WTC11 (cell line): ENCODE results near the gene CDK5RAP2. TPM values are rescaled to one million over a fixed set of nuclear protein-coding genes. Genes with fewer than 3 reads are reported as not detected.

Experiments used
- ATAC-seq: fragments of 200-7000 bp; cut with Tn5 transposase; 2 replicates; pipeline ENCODE4 v1.10.0; 2021; ENCODE audit warnings: mild to moderate bottlenecking, moderate library complexity
- CTCF ChIA-PET: fragments of 300-600 bp; sonication (Branson Sonifier 250); formaldehyde crosslinking; loops from one replicate; lab custom pipeline; 2021; ENCODE audit warnings: antibody characterized with exemption; lab: Charles Lee
- POLR2A ChIA-PET: fragments of 350-600 bp; sonication (Branson Sonifier 250); formaldehyde crosslinking; loops from one replicate; lab custom pipeline; 2021; ENCODE audit warnings: antibody characterized with exemption; lab: Charles Lee
- DNase-seq: peaks from one replicate; pipeline ENCODE4 v3.0.0; 2021; ENCODE audit warnings: low spot score
- H3K27ac Mint-ChIP-seq: 2 replicates; pipeline ENCODE4 v1.8.0; 2021; ENCODE audit warnings: mixed read lengths
- H3K27me3 Mint-ChIP-seq: 2 replicates; pipeline ENCODE4 v1.8.0; 2021; ENCODE audit warnings: low read depth, mild to moderate bottlenecking, moderate library complexity, mixed read lengths
- H3K36me3 Mint-ChIP-seq: 2 replicates; pipeline ENCODE4 v1.8.0; 2021; ENCODE audit warnings: mixed read lengths
- H3K4me1 Mint-ChIP-seq: 2 replicates; pipeline ENCODE4 v1.8.0; 2022; ENCODE audit warnings: mixed read lengths
- H3K4me3 Mint-ChIP-seq: 2 replicates; pipeline ENCODE4 v1.8.0; 2021; ENCODE audit warnings: mild to moderate bottlenecking, moderate library complexity, mixed read lengths
- H3K9me3 Mint-ChIP-seq: 2 replicates; pipeline ENCODE4 v1.8.0; 2021; ENCODE audit warnings: mixed read lengths
- CREM ChIP-seq: sonication (generic); formaldehyde crosslinking; IDR thresholded peaks from 2 replicates; pipeline ENCODE4 v1.8.1; 2022; ENCODE audit warnings: mild to moderate bottlenecking, missing genetic modification reagents, moderate library complexity
- ERG ChIP-seq: fragments of 250-450 bp; sonication (Bioruptor Pico); IDR thresholded peaks from 2 replicates; pipeline ENCODE4 v1.8.0; 2021; ENCODE audit warnings: mild to moderate bottlenecking
- FOXJ3 ChIP-seq: sonication (generic); formaldehyde crosslinking; IDR thresholded peaks from 2 replicates; pipeline ENCODE4 v1.9.0; 2021; ENCODE audit warnings: missing genetic modification reagents, mild to moderate bottlenecking, borderline replicate concordance
- GABPB1 ChIP-seq: sonication (generic); formaldehyde crosslinking; IDR thresholded peaks from 2 replicates; pipeline ENCODE4 v1.8.1; 2023; ENCODE audit warnings: mild to moderate bottlenecking, missing genetic modification reagents
- IRF2 ChIP-seq: sonication (generic); formaldehyde crosslinking; IDR thresholded peaks from 2 replicates; pipeline ENCODE4 v1.8.0; 2022; ENCODE audit warnings: low read depth, missing genetic modification reagents, borderline replicate concordance
- NFATC4 ChIP-seq: fragments of 250-450 bp; sonication (Bioruptor Pico); IDR thresholded peaks from 2 replicates; pipeline ENCODE4 v1.9.0; 2021; ENCODE audit warnings: mild to moderate bottlenecking
- ZNF121 ChIP-seq: sonication (generic); formaldehyde crosslinking; IDR thresholded peaks from 2 replicates; pipeline ENCODE4 v1.8.0; 2023; ENCODE audit warnings: missing genetic modification reagents
- ZNF263 ChIP-seq: sonication (generic); formaldehyde crosslinking; IDR thresholded peaks from 2 replicates; pipeline ENCODE4 v1.8.1; 2022; ENCODE audit warnings: low read depth, mild to moderate bottlenecking, moderate library complexity, missing genetic modification reagents
- ZNF317 ChIP-seq: sonication (generic); formaldehyde crosslinking; IDR thresholded peaks from 2 replicates; pipeline ENCODE4 v1.8.1; 2023; ENCODE audit warnings: low read depth, mild to moderate bottlenecking, moderate library complexity, missing genetic modification reagents, borderline replicate concordance
- ZNF416 ChIP-seq: fragments of 250-450 bp; sonication (Bioruptor Pico); IDR thresholded peaks from 2 replicates; pipeline ENCODE4 v1.9.0; 2021; ENCODE audit warnings: mild to moderate bottlenecking, inconsistent platforms
- ZNF532 ChIP-seq: fragments of 250-450 bp; sonication (Bioruptor Pico); IDR thresholded peaks from 2 replicates; pipeline ENCODE4 v1.9.0; 2021; ENCODE audit warnings: mild to moderate bottlenecking, borderline replicate concordance
- total RNA-seq: library from RNA; stranded (reverse); gene quantifications from 3 replicates; pipeline ENCODE4 v1.2.3, GENCODE V29; 2021
- TF ChIP-seq, protein P1 (sequence below): sonication (generic); formaldehyde crosslinking; IDR thresholded peaks from 2 replicates; pipeline ENCODE4 v1.8.0; 2022; ENCODE audit warnings: mild to moderate bottlenecking, missing genetic modification reagents
- TF ChIP-seq, protein P2 (sequence below): sonication (generic); formaldehyde crosslinking; conservative IDR thresholded peaks from 2 replicates; pipeline ENCODE4 v1.8.1; 2023; ENCODE audit warnings: mild to moderate bottlenecking, low read depth, missing genetic modification reagents, moderate library complexity
- TF ChIP-seq, protein P3 (sequence below): sonication (generic); formaldehyde crosslinking; IDR thresholded peaks from 2 replicates; pipeline ENCODE4 v1.8.0; 2023; ENCODE audit warnings: missing genetic modification reagents
- TF ChIP-seq, protein P4 (sequence below): sonication (generic); formaldehyde crosslinking; IDR thresholded peaks from 2 replicates; pipeline ENCODE4 v1.8.1; 2023; ENCODE audit warnings: mild to moderate bottlenecking, missing genetic modification reagents
- TF ChIP-seq, protein P5 (sequence below): sonication (generic); formaldehyde crosslinking; IDR thresholded peaks from 2 replicates; pipeline ENCODE4 v1.8.1; 2022; ENCODE audit warnings: low read depth, mild to moderate bottlenecking, moderate library complexity, missing genetic modification reagents, borderline replicate concordance
- TF ChIP-seq, protein P6 (sequence below): sonication (generic); formaldehyde crosslinking; IDR thresholded peaks from 2 replicates; pipeline ENCODE4 v1.8.1; 2022; ENCODE audit warnings: mild to moderate bottlenecking, moderate library complexity, missing genetic modification reagents

Gene CDK5RAP2
- total RNA-seq, 1 experiment from 2014 or later = 48.3 TPM

DNA sequence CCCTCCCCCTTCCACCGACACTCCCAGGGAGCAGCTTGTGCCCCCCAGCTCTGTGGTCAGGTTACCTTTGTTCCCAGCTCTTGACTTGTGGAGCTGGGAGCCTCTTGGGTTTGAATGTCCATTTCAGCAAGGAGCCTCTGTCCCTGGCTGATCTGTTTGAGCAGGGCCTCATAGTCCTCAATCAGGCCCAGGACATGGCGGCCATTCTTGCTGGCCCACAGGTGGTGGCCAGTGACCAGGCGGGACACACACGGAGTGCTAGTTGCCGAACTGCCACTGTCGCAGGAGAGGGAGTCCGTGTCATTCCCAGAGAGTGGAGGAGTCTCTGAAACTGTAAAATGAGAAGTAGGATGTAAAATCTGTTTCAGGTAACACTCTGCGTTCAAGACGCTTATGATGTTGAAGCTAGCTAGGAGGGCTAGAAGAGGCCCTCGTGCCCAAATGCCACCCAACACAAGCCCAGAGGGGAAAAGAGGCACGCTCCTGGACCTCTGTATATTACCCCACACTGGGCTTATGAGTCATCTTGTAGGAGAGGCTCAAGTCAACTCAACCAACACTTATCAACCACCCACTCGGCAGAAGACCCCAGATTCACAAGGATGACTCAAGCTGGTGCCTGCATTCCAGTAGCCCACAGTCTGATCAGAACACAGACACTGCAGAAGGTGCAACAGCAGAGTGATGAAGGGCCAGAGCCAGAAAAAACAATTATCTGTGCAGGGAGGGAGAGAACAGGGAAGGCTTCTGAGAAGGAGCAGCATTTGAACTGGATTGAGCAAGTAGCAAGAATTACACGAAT is 177.0 kb downstream of the CDK5RAP2 start:
- H3K4me3 Mint-ChIP-seq = no peak overlapping the region
- no peaks in the 10 kb centered on the region for H3K4me1 Mint-ChIP-seq
- H3K27ac Mint-ChIP-seq = no peak overlapping the region
- no peak for DNase-seq
- ATAC-seq = no peak
- H3K9me3 Mint-ChIP-seq = no peaks in the 10 kb centered on the region
- TF ChIP-seq ZNF263 (CRISPR knock-in tag) (no peak), NFATC4 (CRISPR knock-in tag) (no peak)
- no peaks in the 10 kb centered on the region for H3K27me3 Mint-ChIP-seq
- ChIA-PET POLR2A (no interaction called here), CTCF (no interaction called here)
- H3K36me3 Mint-ChIP-seq = peaks cover 61% of the 10 kb centered on the region

GRCh38 chr9:120399940-120400339 is 180.0 kb downstream of the CDK5RAP2 start:
- ATAC-seq = no peak
- no peaks in the 10 kb centered on the region for H3K9me3 Mint-ChIP-seq
- no peak for DNase-seq
- ChIA-PET POLR2A (no interaction called here), CTCF (interaction anchor here (0.5 kb wide), 1 partner anchor 19 kb away, joined by 3 read pairs; no protein-coding TSS in a partner anchor)
- H3K27me3 Mint-ChIP-seq = no peaks in the 10 kb centered on the region
- no peak overlapping the region for H3K27ac Mint-ChIP-seq
- H3K4me1 Mint-ChIP-seq = no peaks in the 10 kb centered on the region
- H3K36me3 Mint-ChIP-seq = peaks cover 67% of the 10 kb centered on the region
- no peak overlapping the region for H3K4me3 Mint-ChIP-seq
- TF ChIP-seq, protein P1, sequence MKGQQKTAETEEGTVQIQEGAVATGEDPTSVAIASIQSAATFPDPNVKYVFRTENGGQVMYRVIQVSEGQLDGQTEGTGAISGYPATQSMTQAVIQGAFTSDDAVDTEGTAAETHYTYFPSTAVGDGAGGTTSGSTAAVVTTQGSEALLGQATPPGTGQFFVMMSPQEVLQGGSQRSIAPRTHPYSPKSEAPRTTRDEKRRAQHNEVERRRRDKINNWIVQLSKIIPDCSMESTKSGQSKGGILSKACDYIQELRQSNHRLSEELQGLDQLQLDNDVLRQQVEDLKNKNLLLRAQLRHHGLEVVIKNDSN (CRISPR knock-in tag) = no peak
- no peak for TF ChIP-seq FOXJ3
- TF ChIP-seq ZNF317 (CRISPR knock-in tag) = no peak
- TF ChIP-seq, protein P2, sequence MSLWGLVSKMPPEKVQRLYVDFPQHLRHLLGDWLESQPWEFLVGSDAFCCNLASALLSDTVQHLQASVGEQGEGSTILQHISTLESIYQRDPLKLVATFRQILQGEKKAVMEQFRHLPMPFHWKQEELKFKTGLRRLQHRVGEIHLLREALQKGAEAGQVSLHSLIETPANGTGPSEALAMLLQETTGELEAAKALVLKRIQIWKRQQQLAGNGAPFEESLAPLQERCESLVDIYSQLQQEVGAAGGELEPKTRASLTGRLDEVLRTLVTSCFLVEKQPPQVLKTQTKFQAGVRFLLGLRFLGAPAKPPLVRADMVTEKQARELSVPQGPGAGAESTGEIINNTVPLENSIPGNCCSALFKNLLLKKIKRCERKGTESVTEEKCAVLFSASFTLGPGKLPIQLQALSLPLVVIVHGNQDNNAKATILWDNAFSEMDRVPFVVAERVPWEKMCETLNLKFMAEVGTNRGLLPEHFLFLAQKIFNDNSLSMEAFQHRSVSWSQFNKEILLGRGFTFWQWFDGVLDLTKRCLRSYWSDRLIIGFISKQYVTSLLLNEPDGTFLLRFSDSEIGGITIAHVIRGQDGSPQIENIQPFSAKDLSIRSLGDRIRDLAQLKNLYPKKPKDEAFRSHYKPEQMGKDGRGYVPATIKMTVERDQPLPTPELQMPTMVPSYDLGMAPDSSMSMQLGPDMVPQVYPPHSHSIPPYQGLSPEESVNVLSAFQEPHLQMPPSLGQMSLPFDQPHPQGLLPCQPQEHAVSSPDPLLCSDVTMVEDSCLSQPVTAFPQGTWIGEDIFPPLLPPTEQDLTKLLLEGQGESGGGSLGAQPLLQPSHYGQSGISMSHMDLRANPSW (CRISPR knock-in tag) = no peak
- TF ChIP-seq ZNF121 = no peak
- TF ChIP-seq ERG = no peak
- TF ChIP-seq IRF2 (CRISPR knock-in tag) = no peak
- no peak for TF ChIP-seq ZNF532
- TF ChIP-seq ZNF416 (CRISPR knock-in tag) = no peak
- TF ChIP-seq, protein P3, sequence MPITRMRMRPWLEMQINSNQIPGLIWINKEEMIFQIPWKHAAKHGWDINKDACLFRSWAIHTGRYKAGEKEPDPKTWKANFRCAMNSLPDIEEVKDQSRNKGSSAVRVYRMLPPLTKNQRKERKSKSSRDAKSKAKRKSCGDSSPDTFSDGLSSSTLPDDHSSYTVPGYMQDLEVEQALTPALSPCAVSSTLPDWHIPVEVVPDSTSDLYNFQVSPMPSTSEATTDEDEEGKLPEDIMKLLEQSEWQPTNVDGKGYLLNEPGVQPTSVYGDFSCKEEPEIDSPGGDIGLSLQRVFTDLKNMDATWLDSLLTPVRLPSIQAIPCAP = no peak
- TF ChIP-seq CREM (CRISPR knock-in tag) = no peak
- TF ChIP-seq GABPB1 (CRISPR knock-in tag) = no peak
- TF ChIP-seq, protein P4, sequence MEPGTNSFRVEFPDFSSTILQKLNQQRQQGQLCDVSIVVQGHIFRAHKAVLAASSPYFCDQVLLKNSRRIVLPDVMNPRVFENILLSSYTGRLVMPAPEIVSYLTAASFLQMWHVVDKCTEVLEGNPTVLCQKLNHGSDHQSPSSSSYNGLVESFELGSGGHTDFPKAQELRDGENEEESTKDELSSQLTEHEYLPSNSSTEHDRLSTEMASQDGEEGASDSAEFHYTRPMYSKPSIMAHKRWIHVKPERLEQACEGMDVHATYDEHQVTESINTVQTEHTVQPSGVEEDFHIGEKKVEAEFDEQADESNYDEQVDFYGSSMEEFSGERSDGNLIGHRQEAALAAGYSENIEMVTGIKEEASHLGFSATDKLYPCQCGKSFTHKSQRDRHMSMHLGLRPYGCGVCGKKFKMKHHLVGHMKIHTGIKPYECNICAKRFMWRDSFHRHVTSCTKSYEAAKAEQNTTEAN (CRISPR knock-in tag) = no peak
- TF ChIP-seq ZNF263 (CRISPR knock-in tag) = no peak
- TF ChIP-seq, protein P5, sequence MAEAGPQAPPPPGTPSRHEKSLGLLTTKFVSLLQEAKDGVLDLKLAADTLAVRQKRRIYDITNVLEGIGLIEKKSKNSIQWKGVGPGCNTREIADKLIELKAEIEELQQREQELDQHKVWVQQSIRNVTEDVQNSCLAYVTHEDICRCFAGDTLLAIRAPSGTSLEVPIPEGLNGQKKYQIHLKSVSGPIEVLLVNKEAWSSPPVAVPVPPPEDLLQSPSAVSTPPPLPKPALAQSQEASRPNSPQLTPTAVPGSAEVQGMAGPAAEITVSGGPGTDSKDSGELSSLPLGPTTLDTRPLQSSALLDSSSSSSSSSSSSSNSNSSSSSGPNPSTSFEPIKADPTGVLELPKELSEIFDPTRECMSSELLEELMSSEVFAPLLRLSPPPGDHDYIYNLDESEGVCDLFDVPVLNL (CRISPR knock-in tag) = no peak
- TF ChIP-seq, protein P6, sequence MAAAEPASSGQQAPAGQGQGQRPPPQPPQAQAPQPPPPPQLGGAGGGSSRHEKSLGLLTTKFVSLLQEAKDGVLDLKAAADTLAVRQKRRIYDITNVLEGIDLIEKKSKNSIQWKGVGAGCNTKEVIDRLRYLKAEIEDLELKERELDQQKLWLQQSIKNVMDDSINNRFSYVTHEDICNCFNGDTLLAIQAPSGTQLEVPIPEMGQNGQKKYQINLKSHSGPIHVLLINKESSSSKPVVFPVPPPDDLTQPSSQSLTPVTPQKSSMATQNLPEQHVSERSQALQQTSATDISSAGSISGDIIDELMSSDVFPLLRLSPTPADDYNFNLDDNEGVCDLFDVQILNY = no peak
